ENCODE data around the gene ASMTL.
"Not testable (repeated sequence)": the region's sequence is repeated elsewhere in the genome, so short reads cannot be mapped to it uniquely, and the experiment has no call there.

Gene ASMTL

DNA sequence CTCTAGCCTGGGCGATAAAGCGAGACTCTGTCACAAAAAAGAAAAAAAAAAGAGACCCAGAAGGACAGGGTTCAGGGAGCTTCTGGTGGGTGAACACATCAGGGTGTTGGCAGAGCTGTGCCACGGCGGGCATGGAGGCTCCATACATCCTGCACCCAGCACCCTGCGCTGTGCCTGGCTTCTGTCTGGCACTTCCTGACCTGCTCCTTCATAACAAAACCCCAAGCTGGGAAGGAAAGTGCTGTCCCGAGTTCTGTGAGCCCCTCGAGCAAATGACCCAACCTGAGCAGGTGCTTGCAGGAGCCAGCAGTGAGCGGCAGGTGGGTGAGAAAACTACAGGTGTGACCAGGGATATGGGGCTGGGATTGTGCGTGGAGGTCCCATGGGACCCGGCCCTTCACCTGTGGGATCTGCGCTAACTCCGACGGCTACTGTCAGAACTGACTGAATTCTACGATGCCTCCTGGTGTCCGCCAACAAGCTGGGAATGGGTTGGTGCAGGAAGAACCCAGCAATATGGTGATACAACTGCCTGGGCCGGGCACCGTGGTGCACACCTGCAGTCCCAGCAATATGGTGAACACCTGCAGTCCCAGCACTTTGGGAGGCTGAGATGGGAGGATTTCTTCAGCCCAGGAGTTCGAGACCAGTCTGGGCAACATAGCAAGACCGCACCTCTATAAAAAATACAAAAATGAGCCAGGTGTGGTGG, 18.9 kb downstream of the ASMTL start:
- no peak for DNase-seq

DNA sequence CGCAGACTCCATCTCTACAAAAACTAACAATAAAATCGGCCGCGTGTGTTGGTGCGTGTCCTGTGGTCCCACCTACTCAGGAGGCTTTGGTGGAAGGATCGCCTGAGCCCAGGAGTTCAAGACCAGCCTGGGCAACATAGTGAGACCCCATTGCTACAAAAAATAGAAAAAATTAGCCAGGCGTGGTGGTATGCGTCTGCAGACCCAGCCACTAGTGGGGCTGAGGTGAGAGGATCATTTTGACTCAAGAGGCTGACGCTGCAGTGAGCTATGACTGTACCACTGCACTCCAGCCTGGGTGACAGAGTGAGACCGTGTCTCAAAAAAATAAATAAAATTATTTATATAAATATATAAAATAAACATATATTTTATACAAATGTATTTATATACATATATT, 22.3 kb downstream of the ASMTL start:
- no peak for DNase-seq

DNA sequence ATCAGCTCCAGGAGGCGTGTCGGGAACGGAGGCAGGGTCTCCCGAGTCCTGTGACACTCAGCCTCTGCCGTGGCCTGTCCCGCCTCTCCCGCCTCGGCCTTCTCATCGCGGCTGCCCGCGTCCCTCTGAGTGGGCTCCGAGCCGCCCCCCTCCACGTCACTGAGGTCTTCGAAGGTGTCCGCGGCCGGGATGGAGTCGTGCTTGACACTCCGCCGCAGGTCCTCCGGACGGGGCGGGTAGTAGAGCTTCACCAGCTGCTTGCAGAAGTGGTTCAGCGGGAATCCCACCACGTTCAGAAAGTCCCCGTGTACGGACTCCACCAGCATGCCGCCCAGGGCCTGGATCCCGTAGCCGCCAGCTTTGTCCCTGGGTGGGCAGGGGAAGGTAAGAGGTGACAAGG, 25.0 kb downstream of the ASMTL start:
- DNase-seq = no peak

DNA sequence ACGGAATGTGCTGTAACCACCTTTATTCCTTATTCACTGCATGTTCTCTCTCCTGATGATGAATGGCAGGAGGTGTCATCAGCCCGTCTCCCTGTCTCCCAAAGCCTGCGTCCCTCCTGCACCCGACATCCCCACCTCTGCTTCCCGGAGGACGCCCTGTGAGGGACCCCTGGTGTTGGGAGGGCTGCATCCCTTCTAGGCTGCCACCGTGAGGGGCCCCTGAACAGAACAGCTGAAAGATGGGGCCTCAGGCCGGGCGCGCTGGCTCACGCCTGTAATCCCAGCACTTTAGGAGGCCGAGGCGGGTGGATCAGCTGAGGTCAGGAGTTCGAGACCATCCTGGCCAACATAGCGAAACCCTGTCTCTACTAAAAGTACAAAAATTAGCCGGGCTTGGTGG, 26.4 kb downstream of the ASMTL start:
- DNase-seq = not testable (repeated sequence)

DNA sequence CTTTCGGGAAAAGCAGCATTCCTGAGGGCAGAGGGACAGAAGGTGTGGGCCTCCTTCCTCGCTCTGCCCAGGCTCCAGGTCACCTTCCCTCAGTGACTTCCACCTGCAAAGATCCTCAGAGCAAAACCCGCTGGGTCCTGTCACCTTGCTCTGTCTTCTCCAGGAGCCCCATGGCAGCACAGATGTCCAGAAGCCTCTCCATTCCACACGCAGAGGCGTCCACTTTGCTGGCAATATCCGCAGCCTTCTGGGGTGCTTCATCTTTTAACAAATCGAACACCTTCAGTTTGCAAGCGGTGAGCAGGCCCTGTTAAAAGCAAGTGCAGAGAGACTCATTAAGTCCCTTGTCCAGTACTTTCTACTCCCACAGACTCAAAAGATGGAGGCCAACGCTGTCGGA, 27.3 kb downstream of the ASMTL start:
- DNase-seq = no peak

DNA sequence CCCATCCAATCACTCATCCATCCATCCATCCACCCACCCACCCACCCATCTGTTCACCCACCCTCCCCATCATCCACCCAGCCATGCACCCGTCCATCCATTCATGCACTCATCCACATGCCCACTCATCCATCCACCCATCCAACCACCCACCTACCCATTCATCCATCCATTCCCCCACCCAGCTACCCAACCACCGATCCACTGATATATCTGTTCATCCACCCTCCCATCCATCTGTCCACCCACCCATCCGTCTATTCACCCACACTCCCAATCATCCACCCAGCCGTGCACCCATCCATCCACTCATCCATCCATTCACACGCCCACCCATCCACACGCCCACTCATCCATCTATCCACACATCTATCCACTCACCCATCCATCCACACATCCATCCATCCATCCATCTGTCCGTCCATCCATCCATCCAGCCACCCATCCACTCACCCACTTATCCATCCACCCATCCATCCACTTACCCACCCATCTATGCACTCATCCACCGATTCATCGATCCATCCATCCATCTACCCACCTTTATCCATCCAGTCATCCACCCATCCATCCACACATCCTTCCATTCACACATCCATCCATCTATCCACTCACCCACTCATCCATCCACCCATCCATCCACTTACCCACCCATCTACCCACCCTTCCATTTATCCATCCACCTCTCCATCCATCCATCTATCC, 28.4 kb downstream of the ASMTL start:
- no peak for DNase-seq

DNA sequence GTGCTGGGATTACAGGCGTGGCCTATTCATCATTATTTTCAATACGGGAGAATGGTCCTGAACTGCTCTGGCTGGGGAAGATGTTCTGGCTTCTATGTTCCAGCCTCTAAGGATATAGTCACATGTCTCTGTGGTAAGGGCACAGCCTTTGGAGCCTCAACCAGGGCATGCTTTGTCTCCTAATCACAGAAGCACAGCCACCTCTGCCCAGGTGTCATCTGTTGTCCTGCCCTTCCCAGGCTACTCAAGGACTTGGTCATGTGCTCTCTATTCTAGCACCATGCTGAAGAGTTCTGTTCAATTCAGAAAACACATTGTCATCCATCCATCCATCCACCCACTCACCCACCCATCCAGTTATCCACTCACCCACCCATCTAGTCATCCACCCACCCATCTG, 29.5 kb downstream of the ASMTL start:
- DNase-seq = no peak

DNA sequence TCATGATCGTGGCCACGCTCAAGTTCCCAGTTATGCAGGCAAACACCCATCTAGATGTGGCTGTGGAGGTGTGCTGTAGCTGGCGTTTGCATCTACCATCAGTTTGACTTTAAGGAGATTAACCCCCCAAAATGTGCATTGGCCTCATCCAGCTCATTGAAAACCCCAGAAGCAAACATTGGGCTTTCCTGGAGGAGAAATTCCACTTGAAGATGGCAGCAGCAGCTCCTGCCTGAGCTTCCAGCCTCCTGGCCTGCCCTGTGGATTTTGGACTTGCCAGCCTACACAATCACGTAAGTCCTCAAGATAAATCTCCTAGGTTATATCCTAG, 30.6 kb downstream of the ASMTL start:
- no peak for DNase-seq

DNA sequence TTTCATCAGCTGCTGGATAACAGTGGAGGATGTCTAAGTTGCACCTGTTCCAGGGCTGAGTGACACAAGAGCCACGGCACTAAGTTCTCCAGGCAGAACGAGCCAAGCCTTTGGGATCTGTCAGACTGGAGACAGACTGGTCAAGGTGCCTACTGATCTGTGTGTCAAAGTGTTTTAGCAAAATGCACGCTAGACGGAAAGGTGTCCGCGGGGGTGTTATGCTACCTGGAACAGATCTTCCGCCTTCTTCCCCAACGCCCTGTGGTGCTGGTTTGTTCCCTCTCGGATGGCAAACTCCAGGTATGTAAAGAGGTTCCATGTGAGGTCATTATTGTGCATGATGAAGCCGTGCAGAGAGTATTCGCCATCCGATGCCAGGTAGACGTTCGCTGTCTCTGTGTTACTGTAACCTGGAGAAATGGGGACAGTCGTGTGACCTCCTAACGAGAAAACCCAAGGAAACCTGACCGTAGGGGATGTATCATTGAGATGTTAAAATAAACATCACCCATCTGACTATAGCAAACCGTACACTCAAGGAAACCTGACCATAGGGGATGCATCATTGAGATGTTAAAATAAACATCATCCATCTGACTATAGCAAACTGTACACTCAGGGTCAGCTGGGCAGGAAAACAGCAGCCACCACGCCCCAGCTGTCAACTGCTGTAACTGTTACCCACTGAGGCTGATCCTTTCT, 31.1 kb downstream of the ASMTL start:
- DNase-seq = no peak

DNA sequence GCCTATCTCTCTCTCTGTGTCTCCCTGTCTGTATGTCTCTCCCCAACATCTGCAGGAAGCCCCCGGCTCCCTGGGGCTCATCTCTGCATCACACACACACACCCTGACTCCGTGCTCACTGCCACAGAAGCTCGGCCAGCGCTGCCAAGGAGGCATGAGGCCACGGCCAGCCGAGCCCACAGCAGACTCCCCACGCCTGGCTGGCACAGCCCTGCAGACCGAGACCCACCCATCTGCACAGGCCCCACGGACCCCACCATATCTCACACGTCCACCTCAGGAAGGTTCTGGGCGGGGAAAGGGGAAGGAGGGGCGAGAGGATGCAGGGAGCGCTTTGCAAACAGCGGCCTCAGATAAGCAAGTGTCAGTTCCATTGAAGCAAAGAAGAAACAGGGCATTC, 32.3 kb downstream of the ASMTL start:
- DNase-seq = no peak

DNA sequence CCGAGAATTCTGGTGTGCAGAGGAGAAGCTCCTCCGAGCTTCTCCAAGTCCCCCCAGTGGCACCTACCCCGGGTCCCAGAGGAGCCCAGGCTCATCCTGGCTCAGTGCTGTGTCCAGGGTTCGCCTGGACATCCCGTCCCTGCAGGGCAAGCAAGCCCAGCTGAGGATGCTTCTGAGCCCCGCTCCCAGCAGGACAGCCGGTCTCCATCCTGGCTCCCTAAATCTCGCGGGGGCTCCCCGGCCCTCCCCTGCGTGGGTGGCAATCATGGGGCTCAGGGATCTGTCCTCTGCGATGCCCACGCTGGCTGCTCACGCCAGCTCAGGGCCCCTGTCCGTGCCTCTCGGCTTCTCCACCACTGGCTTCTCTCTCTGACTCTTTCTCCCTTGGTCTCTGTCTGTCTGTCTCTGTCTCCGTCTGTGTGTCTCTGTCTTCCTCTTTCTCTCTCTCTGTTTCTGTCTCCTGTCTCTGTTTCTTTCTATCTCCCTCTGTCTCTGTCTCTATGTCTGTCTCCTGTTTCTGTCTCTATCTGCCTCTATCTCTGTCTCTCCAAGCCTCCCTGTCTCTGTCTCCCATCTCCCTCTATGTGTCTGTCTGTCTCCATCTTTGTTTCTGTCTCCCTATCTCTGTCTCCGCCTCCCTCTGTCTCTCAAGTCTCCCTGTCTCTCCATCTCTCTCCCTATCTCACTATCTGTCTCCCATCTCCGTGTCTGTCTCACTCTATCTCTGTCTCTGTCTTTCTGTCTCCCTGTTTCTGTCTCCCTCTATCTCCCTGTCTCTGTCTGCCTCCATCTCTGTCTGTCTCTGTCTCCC, 33.0 kb downstream of the ASMTL start:
- DNase-seq = no peak

DNA sequence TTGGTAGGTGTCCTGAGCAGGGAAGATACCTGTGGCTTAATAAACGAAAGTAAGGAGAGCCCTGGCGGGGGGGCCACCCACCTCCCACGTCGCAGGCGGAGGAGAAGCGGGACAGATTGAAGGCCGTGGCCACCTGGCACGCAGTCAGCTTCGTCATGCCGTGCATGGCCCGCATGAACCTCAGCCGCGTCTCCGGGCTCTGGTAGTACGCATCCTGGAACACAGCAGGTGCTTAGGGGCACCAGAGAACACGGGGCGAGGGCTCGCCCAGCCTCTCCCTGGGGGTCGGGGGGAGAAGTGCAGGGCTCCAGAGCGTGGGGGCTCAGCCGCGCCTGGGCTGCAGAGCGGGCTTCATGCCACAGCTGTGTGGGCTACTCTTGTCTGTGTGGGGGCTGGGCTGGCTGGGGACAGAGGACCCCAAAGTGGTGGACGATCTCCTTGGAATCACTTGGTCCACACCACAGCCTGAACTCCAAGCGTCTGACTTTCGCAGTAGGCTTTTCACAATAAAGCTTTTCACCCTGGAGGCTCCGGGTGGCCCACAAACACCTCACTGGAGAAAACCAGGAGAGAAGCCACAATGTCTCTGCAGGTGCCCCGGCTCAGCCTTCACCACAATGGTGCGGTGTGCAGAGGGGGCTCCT, 33.7 kb downstream of the ASMTL start:
- no peak for DNase-seq

DNA sequence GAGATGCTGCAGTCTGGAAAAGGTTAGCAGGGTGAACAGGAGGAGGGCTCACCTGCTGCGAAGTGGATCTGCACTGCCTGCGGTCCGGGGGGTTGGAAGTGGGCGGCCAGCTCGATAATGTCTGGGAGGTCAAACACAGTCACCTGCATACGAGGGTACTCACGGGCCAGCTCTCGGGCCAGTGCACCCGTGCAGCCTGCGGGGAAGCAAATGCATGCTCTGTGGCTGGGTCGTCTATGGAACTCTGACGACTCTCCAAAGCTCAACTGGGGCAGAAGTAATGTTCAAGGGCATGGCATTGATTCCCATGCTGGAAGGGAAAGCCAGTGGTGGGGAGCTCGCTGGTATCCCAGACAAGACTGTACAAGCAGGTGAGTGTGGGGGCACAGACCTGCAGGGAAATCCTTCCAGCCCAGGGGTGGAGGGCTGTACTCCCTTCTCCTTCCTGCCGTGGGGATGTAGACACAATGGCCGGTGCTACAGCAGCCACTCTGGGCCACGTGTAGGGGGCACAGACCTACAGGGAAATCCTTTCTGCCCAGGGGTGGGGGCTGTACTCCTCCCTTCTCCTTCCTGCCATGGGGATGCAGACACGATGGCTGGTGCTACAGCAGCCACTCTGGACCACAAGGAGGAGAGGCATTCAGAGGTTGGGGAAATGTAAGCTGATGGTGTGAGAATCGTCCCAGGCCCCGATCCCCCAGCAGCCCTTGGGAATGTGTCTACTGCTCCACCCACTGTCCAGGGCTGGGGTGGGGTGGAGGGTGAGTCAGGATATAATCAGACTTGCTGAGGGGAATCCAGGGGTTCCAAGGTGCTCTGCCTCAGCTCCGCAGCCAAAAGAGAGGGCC, 34.6 kb downstream of the ASMTL start:
- DNase-seq = no peak

DNA sequence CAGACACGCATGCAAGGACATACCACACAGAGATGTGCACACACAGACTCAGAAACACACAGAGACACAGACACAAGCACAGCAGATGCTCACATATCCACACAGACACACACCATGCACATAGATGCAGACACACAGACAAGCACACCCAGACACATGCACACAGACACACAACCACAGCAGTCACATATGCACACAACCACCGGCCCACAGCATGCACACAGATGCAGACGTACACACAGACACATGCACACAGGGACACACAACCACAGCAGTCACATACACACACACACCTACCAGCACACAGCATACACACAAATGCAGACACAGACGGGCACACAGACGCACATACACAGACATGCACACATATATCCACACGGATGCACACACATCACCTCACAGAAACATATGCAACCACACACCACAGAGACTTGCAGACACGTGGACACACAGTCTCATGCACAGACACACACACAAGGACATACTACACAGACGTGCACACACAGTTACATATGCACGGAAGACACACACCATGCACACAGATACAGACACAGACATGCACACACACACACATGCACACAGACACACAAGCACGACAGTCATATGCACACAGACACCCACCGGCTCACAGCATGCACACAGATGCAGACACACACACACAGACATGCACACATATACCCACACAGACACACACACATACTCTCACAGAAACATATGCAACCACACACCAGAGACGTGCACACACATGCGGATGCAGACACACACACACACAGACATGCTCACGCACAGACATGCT, 35.5 kb downstream of the ASMTL start:
- DNase-seq = no peak

DNA sequence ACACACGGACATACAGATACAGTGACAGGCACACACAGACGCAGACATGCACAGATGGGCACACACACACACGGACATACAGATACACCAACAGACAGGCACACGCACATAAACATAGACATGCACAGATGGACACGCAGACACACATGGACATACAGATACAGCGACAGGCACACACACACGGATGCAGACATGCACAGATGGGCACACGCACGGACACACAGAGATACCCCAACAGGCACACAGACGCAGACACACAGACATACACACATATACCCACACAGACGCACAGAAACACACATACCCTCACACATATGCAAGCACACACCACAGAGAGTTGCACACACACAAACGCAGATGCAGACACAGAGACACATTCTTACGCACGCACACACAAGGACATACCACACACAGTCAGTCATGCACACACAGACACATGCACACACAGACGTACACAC, 36.4 kb downstream of the ASMTL start:
- no peak for DNase-seq

DNA sequence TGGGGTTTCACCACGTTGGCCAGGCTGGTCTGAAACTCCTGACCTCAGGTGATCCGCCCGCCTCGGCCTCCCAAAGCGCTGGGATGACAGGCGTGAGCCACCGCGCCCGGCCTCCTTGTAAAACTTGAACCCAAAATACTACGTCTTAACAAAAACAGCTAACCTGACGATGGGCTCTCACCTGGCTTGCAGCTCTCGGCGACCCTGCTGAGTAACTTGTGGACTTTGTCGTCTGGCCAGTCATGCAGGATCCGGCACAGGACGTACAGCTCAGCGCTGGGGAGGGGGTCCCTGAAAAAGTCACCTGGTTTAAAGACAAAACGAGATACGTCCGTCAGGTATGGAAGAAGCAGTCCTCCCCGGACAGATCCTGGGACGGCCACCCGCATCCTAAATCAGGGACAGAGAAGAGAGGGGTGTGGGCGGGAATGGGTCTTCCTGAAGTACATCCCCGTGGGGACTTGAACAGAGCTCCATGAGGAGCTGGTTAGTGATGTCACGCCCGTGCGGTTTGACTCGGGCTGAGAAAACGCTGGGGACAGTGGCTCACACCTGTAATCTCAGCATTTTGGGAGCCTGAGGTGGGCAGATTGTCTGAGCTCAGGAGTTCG, 40.1 kb downstream of the ASMTL start:
- no peak for DNase-seq

DNA sequence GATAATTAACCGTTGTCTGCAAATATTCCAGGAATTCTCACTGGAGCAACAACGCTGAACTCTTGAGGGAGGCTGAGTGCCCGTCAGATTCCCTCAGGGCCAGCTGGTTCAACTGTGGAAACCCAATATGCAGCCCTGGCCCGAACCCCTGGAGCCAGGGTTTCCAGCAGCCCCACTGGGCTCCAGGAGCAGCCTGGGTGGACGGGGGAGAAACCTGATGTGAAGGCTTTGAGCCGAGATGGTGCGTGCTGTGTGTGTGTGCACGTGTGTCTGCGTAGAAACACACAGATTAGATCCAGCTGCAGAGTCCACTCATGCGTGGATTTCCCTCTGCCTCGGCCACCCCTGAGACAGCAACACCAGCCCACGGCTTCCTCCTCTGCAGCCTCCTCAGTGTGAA, 41.4 kb downstream of the ASMTL start:
- DNase-seq = no peak

DNA sequence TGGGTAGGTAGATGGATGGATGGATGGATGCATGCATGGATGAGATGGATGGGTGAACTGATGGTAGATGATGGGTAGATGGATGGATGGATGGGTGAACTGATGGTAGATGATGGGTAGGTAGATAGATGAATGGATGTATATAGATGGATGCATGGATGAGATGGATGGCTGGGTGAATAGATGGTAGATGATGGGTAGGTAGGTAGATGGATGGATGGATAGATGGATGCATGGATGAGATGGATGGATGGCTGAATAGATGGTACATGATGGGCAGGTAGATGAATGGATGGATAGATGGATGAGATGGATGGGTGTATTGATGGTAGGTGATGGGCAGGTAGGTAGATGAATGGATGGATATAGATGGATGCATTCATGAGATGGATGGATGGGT, 45.7 kb downstream of the ASMTL start:
- no peak for DNase-seq

DNA sequence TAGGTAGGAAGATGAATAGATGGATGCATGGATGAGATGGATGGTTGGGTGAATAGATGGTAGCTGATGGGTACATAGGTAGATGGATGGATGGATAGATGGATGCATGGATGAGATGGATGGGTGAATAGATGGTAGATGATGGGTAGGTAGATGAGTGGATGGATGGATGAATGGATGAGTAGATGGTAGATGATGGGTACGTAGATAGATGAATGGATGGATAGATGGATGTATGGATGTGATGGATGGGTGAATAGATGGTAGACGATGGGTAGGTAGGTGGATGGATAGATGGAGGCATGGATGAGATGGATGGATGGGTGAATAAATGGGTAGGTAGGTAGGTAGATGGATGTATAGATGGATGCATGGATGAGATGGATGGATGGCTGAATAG, 46.9 kb downstream of the ASMTL start:
- not testable (repeated sequence) for DNase-seq

DNA sequence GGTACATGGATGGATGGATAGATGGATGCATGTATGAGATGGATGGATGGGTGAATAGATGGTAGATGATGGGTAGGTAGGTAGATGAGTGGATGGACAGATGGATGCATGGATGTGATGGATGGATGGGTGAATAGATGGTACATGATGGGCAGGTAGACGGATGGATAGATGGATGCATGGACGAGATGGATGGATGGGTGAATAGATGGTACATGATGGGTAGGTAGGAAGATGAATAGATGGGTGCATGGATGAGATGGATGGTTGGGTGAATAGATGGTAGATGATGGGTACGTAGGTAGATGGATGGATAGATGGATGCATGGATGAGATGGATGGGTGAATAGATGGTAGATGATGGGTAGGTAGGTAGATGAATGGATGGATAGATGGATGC, 48.8 kb downstream of the ASMTL start:
- not testable (repeated sequence) for DNase-seq

DNA sequence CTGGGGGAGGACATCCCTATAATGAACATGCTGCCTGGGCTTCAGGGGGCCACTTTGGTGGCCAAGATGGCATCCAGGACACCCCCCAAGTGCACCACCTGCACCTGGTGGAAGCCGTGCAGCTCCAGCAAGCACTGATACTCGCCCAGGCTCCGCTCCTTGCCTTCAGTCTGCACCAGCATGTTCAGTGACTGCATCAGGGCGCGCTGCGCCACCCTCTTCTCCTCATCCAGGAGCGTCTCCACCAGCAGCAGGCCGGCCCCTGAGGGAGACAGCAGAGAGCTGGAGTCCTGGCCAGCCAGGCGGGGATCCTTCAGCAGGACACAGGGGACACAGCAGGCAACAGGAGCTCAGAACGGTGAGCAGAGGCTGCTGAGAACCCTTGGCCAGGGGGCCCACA, 49.5 kb downstream of the ASMTL start:
- no peak for DNase-seq

Measured in NCI-H2029 (cell line).